Activated T-cell treated with anti-CD3 and anti-CD28 coated beads for 24 hours (primary cell): ENCODE data around the gene OVAAL.

Source experiments
- DNase-seq: peaks from one replicate; pipeline ENCODE4 v3.0.0-alpha.2; 2020; ENCODE audit warnings: low read depth

OVAAL gene

GRCh38 chr1:180558664-180559063, at the start of gene OVAAL:
OVAAL (plus strand) TSS chr1:180558964.
- DNase-seq, result no peak

GRCh38 chr1:180510882-180511281, 47.9 kb upstream of the OVAAL start:
- DNase-seq, result no peak

- no peak for DNase-seq
Observed at GRCh38 chr1:180513531-180513930, 45.2 kb upstream of the OVAAL start.

GRCh38 chr1:180515364-180515763, 43.4 kb upstream of the OVAAL start:
- no peak for DNase-seq

- peak; percentile 37 for DNase-seq
Observed at GRCh38 chr1:180515857-180516388, 42.8 kb upstream of the OVAAL start.

- no peak for DNase-seq
Observed at GRCh38 chr1:180519846-180520245, 38.9 kb upstream of the OVAAL start.

GRCh38 chr1:180521474-180522212, 37.1 kb upstream of the OVAAL start:
- no peak for DNase-seq

- no peak for DNase-seq
Observed at GRCh38 chr1:180522213-180522515, 36.6 kb upstream of the OVAAL start.

- DNase-seq, result no peak
Observed at GRCh38 chr1:180524160-180524914, 34.4 kb upstream of the OVAAL start.

GRCh38 chr1:180524915-180525714, 33.6 kb upstream of the OVAAL start:
- DNase-seq, result no peak

- DNase-seq, result no peak
Observed at GRCh38 chr1:180525715-180526039, 33.1 kb upstream of the OVAAL start.

GRCh38 chr1:180527101-180527669, 31.6 kb upstream of the OVAAL start:
- no peak for DNase-seq

- no peak for DNase-seq
Observed at GRCh38 chr1:180528868-180529470, 29.8 kb upstream of the OVAAL start.

- no peak for DNase-seq
Observed at GRCh38 chr1:180530501-180530900, 28.3 kb upstream of the OVAAL start.

GRCh38 chr1:180532854-180533253, 25.9 kb upstream of the OVAAL start:
- DNase-seq, result no peak

- peak; percentile 58 for DNase-seq
Observed at GRCh38 chr1:180533266-180533987, 25.3 kb upstream of the OVAAL start.

- DNase-seq, result no peak
Observed at GRCh38 chr1:180534214-180534613, 24.6 kb upstream of the OVAAL start.

GRCh38 chr1:180535418-180535999, 23.3 kb upstream of the OVAAL start:
- no peak for DNase-seq

- no peak for DNase-seq
Observed at GRCh38 chr1:180536821-180537372, 21.9 kb upstream of the OVAAL start.

GRCh38 chr1:180539136-180539535, 19.6 kb upstream of the OVAAL start:
- no peak for DNase-seq
